ENCODE results near the gene NGFR. TPM values are rescaled to one million over a fixed set of nuclear protein-coding genes. Genes with fewer than 3 reads are reported as not detected.

NGFR gene
- total RNA-seq, 1 donor from 2014 or later, result 1.8 TPM

DNA sequence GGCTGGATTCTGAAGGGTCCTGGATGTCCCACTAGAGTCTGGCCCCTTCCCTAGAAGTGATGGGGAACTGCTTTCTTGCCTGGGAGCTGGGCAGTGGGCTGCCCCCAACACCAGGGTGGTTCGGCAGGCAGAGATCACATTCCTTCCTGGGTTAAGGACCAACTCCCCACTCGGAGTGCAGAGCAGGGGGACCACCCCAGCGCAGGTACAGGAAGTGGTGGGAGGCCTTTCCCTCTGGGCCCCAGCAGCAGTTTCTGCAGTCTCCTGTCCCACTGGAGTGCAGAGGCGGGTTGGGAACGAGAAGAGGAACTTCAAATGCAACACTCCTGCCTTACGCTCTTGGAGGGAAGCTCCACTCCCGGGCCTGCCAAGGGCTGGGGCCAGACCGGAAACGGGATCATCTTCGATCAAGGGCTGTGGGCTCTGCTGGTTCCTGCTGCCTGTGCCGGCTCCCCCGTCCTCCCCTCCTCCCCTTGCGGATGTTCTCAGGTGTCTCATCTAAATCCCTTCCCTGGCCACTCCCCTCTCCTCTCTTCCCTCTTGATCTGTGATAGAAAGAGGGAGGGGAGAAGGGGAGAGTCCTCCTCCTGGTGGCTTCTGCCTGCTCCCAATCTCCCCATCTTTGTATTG lies 9.0 kb upstream of the NGFR start:
- Mint-ChIP-seq H3K27me3 (ENCODE audit: low read depth) (peaks cover 55% of the 10 kb centered on the region), H3K27ac (ENCODE audit: unreplicated experiment) (no peak overlapping the region), H3K36me3 (ENCODE audit: low read depth) (no peaks in the 10 kb centered on the region), H3K9me3 (ENCODE audit: low read depth) (no peaks in the 10 kb centered on the region), H3K4me1 (ENCODE audit: low read depth) (peaks cover 4% of the 10 kb centered on the region), H3K4me3 (ENCODE audit: unreplicated experiment) (no peak overlapping the region)
- no peak for DNase-seq (ENCODE audit: low spot score)
- TF ChIP-seq, protein P1, sequence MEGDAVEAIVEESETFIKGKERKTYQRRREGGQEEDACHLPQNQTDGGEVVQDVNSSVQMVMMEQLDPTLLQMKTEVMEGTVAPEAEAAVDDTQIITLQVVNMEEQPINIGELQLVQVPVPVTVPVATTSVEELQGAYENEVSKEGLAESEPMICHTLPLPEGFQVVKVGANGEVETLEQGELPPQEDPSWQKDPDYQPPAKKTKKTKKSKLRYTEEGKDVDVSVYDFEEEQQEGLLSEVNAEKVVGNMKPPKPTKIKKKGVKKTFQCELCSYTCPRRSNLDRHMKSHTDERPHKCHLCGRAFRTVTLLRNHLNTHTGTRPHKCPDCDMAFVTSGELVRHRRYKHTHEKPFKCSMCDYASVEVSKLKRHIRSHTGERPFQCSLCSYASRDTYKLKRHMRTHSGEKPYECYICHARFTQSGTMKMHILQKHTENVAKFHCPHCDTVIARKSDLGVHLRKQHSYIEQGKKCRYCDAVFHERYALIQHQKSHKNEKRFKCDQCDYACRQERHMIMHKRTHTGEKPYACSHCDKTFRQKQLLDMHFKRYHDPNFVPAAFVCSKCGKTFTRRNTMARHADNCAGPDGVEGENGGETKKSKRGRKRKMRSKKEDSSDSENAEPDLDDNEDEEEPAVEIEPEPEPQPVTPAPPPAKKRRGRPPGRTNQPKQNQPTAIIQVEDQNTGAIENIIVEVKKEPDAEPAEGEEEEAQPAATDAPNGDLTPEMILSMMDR (IDR thresholded peaks at IDR 0.05), result no peak

DNA sequence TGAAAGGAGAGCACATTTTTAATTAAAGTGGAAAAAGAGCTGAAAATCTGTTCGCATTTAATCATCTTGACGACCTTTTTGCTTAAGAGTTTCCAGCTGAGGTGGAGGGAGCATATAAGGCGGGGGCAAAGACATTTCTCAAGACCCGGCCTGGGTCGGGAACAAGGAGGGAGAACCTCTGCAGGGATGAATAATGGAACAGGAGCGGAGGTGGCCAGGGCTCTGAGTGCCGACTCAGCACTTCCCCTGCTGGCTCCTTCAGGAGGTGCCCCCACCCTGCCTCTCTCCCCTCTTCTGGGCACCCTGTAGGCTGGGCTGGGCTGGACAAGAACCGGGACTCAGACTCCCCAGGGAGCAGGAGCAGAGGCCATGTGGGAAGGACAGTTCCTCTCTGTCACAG lies 7.9 kb upstream of the NGFR start:
- Mint-ChIP-seq H3K27ac (ENCODE audit: unreplicated experiment) (no peak overlapping the region), H3K27me3 (ENCODE audit: low read depth) (peaks cover 60% of the 10 kb centered on the region)

DNA sequence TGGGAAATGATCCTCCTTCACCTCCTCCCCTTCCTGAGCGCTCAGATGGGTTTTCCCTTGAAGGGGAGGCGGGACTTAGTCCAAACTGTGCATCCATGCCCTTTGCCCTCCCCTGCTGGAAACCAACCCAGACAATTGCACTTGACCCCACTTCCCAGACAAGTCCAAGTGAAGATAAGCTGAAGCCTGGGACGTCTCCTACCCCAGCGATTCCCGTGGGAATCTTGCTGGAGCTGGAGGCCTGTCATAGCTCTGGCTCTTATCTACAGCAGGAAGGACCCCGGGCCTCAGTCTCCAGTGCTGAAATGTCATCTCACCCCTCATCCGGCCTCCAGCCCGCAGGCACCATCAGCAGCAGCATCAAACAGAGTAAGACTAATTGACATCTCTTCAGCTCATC lies 6.5 kb upstream of the NGFR start:
- H3K27me3 Mint-ChIP-seq (ENCODE audit: low read depth), result peaks cover 47% of the 10 kb centered on the region

More for the DNA sequence above, 7.9 kb upstream of the NGFR start:
- DNase-seq (ENCODE audit: low spot score), result no peak
- H3K4me1 Mint-ChIP-seq (ENCODE audit: low read depth), result peaks cover 4% of the 10 kb centered on the region
- no peak overlapping the region for H3K4me3 Mint-ChIP-seq (ENCODE audit: unreplicated experiment)
- H3K9me3 Mint-ChIP-seq (ENCODE audit: low read depth), result no peaks in the 10 kb centered on the region
- H3K36me3 Mint-ChIP-seq (ENCODE audit: low read depth), result no peaks in the 10 kb centered on the region
- TF ChIP-seq, protein P1 (IDR thresholded peaks at IDR 0.05), result no peak

DNA sequence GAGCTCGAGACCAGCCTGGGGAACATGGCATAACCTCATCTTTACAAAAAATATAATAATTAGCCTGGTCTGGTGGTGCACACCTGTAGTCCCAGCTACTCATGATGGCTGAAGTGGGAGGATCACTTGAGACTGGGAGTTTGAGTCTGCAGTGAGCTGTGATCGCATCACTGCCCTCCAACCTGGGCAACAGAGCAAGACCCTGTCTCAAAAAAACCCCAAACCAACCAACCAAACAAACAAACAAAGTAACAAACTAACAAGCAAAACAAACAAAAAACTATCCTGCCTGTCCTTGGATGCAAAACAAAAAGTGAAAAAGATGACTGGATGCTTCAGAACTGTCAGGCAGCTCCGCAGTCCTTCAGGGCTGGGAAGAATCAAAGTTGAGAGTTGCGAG lies 5.7 kb upstream of the NGFR start:
- TF ChIP-seq, protein P1 (IDR thresholded peaks at IDR 0.05), result no peak
- no peak overlapping the region for H3K27ac Mint-ChIP-seq (ENCODE audit: unreplicated experiment)
- no peak overlapping the region for H3K4me3 Mint-ChIP-seq (ENCODE audit: unreplicated experiment)
- no peaks in the 10 kb centered on the region for H3K36me3 Mint-ChIP-seq (ENCODE audit: low read depth)
- H3K9me3 Mint-ChIP-seq (ENCODE audit: low read depth), result no peaks in the 10 kb centered on the region
- no peak for DNase-seq (ENCODE audit: low spot score)
- H3K4me1 Mint-ChIP-seq (ENCODE audit: low read depth), result peaks cover 4% of the 10 kb centered on the region
- H3K27me3 Mint-ChIP-seq (ENCODE audit: low read depth), result peaks cover 41% of the 10 kb centered on the region

More for the DNA sequence above, 6.5 kb upstream of the NGFR start:
- Mint-ChIP-seq H3K27ac (ENCODE audit: unreplicated experiment) (no peak overlapping the region), H3K4me1 (ENCODE audit: low read depth) (peaks cover 4% of the 10 kb centered on the region), H3K36me3 (ENCODE audit: low read depth) (no peaks in the 10 kb centered on the region), H3K4me3 (ENCODE audit: unreplicated experiment) (no peak overlapping the region), H3K9me3 (ENCODE audit: low read depth) (no peaks in the 10 kb centered on the region)
- no peak for DNase-seq (ENCODE audit: low spot score)
- TF ChIP-seq, protein P1 (IDR thresholded peaks at IDR 0.05), result no peak

DNA sequence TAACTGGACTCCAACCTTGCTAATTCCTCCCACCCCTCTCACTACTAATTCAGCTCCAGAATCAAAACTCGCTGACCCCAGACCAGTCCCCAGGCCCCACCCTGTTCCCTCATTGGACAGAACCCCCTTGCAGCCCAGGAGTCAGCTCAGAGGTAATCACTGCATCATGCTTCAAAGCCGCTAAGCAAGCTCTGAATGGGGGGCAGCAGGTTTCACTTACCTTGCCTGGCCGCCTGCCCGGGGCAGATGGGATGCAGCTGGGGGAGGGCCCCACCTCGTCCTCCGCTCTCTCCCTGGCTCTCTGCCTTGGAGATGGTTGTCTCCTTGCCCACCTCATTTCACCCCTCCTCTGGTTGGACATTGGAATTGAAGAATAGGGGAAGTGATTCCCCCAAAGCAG lies 4.8 kb upstream of the NGFR start:
- Mint-ChIP-seq H3K36me3 (ENCODE audit: low read depth) (no peaks in the 10 kb centered on the region), H3K27ac (ENCODE audit: unreplicated experiment) (no peak overlapping the region), H3K4me3 (ENCODE audit: unreplicated experiment) (no peak overlapping the region), H3K4me1 (ENCODE audit: low read depth) (peaks cover 4% of the 10 kb centered on the region), H3K27me3 (ENCODE audit: low read depth) (peaks cover 31% of the 10 kb centered on the region), H3K9me3 (ENCODE audit: low read depth) (no peaks in the 10 kb centered on the region)
- no peak for DNase-seq (ENCODE audit: low spot score)
- TF ChIP-seq, protein P1 (IDR thresholded peaks at IDR 0.05), result no peak

All from chondrocyte (in vitro differentiated cells).